HCT116 (cell line): ENCODE results near the gene STXBP3.

Experiments used
- CTCF ChIP-seq, 3 experiments: fragments of 200-600 bp in 1 of 3; sonication (generic) in 1 of 3; IDR thresholded peaks in 2 of 3; conservative IDR thresholded peaks in 1 of 3; 2 replicates each; pipeline ENCODE4 v1.5.1; 2012 to 2017; ENCODE audit warnings: low read depth in 2 of 3, low read length in 2 of 3, antibody characterized with exemption in 1 of 3, borderline replicate concordance in 1 of 3, control low read depth in 1 of 3, mild to moderate bottlenecking in 1 of 3, mixed read lengths in 1 of 3, mixed run types in 1 of 3, moderate library complexity in 1 of 3; ENCODE audit not compliant: insufficient read depth in 1 of 3
- EZH2 ChIP-seq: fragments of 200-600 bp; sonication (generic); IDR thresholded peaks from 2 replicates; pipeline ENCODE4 v1.6.1; 2017; ENCODE audit warnings: antibody characterized with exemption, mixed run types
- MAX ChIP-seq: IDR thresholded peaks from 2 replicates; pipeline ENCODE4 v1.6.1; 2012
- POLR2A ChIP-seq: IDR thresholded peaks from 2 replicates; pipeline ENCODE4 v1.7.0; 2011; ENCODE audit warnings: borderline replicate concordance; ENCODE audit not compliant: insufficient read depth, insufficient read length; ENCODE audit errors: extremely low read depth
- POLR2AphosphoS5 ChIP-seq: IDR thresholded peaks from 2 replicates; pipeline ENCODE4 v1.6.1; 2011; ENCODE audit warnings: mild to moderate bottlenecking, low read depth, low read length, moderate library complexity
- RAD21 ChIP-seq: IDR thresholded peaks from 2 replicates; pipeline ENCODE4 v1.6.1; 2012; ENCODE audit warnings: low read depth, mild to moderate bottlenecking
- REST ChIP-seq: IDR thresholded peaks from 2 replicates; pipeline ENCODE4 v1.6.1; 2012; ENCODE audit warnings: low read depth
- SIN3A ChIP-seq: IDR thresholded peaks from 2 replicates; pipeline ENCODE4 v1.6.1; 2012; ENCODE audit warnings: low read depth

- TF ChIP-seq POLR2AphosphoS5 = no peak
- TF ChIP-seq CTCF (IDR thresholded peaks at IDR 0.05 in 2 of 3, conservative IDR thresholded peaks at IDR 0.05 in 1 of 3; ENCODE audit: borderline replicate concordance in 1 of 3, insufficient read depth in 1 of 3, low read depth in 2 of 3, low read length in 2 of 3) = no peak
- no peak for TF ChIP-seq REST
- no peak for TF ChIP-seq EZH2
- no peak for TF ChIP-seq MAX
- TF ChIP-seq SIN3A = no peak
- TF ChIP-seq POLR2A = no peak
- TF ChIP-seq RAD21 = no peak
Observed at GRCh38 chr1:108832929-108833328, 86.5 kb downstream of the STXBP3 start.
